ENCODE measurements around the gene NOS3.

NOS3 gene

GRCh38 chr7:150949564-150949963, 41.3 kb upstream of the NOS3 start:
- TF ChIP-seq CTCF (conservative IDR thresholded peaks at IDR 0.05): no peak
- no peak overlapping the region for H3K27ac ChIP-seq

DNA sequence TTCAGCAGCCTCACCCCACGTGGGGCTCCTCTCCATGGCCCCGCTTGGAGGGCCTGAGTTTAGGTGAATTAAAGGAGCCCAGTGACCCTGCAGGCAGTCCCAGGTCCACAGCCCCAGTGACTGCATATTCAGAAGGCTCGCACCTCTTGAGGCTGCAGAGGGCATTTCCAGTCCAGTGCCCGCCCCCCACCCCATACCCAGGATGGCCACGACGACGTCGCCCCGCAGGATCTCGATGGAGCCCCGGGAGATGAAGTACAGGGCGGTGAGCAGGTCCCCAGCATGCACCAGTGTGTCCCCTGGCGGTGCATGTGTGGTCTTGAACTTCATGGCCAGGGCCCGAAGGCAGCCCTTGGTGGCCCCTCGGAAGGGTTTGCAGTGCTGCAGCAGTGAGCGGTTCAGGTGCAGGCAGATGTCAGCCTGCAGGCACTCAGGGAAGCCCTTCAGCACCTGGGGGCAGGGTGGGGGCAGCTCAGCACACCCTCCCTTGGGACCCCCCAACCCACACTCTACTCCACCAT, 40.8 kb upstream of the NOS3 start:
- no peak overlapping the region for H3K27ac ChIP-seq
- no peak for TF ChIP-seq CTCF (conservative IDR thresholded peaks at IDR 0.05)

- no peak for TF ChIP-seq CTCF (conservative IDR thresholded peaks at IDR 0.05)
- H3K27ac ChIP-seq: no peak overlapping the region
Observed at GRCh38 chr7:150950496-150951180, 40.2 kb upstream of the NOS3 start.

GRCh38 chr7:150951181-150951520, 39.7 kb upstream of the NOS3 start:
- no peak overlapping the region for H3K27ac ChIP-seq
- no peak for TF ChIP-seq CTCF (conservative IDR thresholded peaks at IDR 0.05)

- no peak overlapping the region for H3K27ac ChIP-seq
- TF ChIP-seq CTCF (conservative IDR thresholded peaks at IDR 0.05): no peak
Observed at GRCh38 chr7:150951521-150951920, 39.3 kb upstream of the NOS3 start.

- no peak for TF ChIP-seq CTCF (conservative IDR thresholded peaks at IDR 0.05)
- no peak overlapping the region for H3K27ac ChIP-seq
Observed at GRCh38 chr7:150952331-150953050, 38.3 kb upstream of the NOS3 start.

- no peak overlapping the region for H3K27ac ChIP-seq
- TF ChIP-seq CTCF (conservative IDR thresholded peaks at IDR 0.05): no peak
Observed at GRCh38 chr7:150953061-150953997, 37.5 kb upstream of the NOS3 start.

Measured in VCaP (cell line).